ENCODE results near the gene MCHR1. TPM values are rescaled to one million over a fixed set of nuclear protein-coding genes. Genes with fewer than 3 reads are reported as not detected.

The MCHR1 gene
- polyA plus RNA-seq, 2 of the 4 experiments (the other 2 are of a cell fraction), result not detected

DNA sequence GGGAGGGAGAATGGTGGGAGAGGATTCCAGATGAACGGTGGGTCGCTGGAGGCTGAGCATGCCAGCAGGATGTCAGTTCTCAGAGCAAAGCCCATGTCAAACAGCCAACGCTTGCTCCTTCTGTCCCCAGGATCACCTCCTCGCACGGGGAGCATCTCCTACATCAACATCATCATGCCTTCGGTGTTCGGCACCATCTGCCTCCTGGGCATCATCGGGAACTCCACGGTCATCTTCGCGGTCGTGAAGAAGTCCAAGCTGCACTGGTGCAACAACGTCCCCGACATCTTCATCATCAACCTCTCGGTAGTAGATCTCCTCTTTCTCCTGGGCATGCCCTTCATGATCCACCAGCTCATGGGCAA lies 1.5 kb downstream of the MCHR1 start (continued):
- no peak for TF ChIP-seq REST (IDR thresholded peaks at IDR 0.05)
- TF ChIP-seq SMC3 (IDR thresholded peaks at IDR 0.05), result no peak
- TF ChIP-seq EP300 (IDR thresholded peaks at IDR 0.05), result no peak
- TF ChIP-seq KDM1A (IDR thresholded peaks at IDR 0.05; ENCODE audit: low read depth), result no peak
- no peak for TF ChIP-seq ZFP36 (IDR thresholded peaks at IDR 0.05; ENCODE audit: borderline replicate concordance, partially characterized antibody)
- no peak for TF ChIP-seq HEYL (CRISPR knock-in tag; IDR thresholded peaks at IDR 0.05)

- FAIRE-seq, result no peak
- Histone ChIP-seq H3K27ac (no peak overlapping the region; a peak in 1 of 6 replicates), H3K9me3 (no peaks in the 10 kb centered on the region), H3K4me2 (no peak overlapping the region), H3K4me1 (peaks cover 8% of the 10 kb centered on the region), H3K4me3 (no peak overlapping the region)
- 97% methylated on average over 18 of the region's 19 CpGs for WGBS (ENCODE audit: missing lambda C conversion rate)
- CTCF ChIA-PET, result interaction anchor here (1.9 to 5.2 kb wide), 3 partner anchors 8 to 136 kb away, joined by 7 to 127 read pairs (median 24); no protein-coding TSS in a partner anchor
- DNase-seq (ENCODE audit: low read depth in 1 of 2, low spot score in 1 of 2), result no peak
- POLR2A ChIA-PET, result no interaction called here
- ATAC-seq, result no peak
- no peak for TF ChIP-seq FOSL2 (IDR thresholded peaks at IDR 0.05)
- no peak for TF ChIP-seq FOSL2 (CRISPR knock-in tag; IDR thresholded peaks at IDR 0.05)
- no peak for TF ChIP-seq EHMT2 (IDR thresholded peaks at IDR 0.05; ENCODE audit: low read depth)
- TF ChIP-seq, protein P1, sequence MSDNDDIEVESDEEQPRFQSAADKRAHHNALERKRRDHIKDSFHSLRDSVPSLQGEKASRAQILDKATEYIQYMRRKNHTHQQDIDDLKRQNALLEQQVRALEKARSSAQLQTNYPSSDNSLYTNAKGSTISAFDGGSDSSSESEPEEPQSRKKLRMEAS (IDR thresholded peaks at IDR 0.05), result no peak
- TF ChIP-seq EP300 (IDR thresholded peaks at IDR 0.05), result no peak
- TF ChIP-seq TFCP2L1 (CRISPR knock-in tag; IDR thresholded peaks at IDR 0.05), result no peak
- TF ChIP-seq CEBPB (IDR thresholded peaks at IDR 0.05), result no peak
- no peak for TF ChIP-seq JUNB (IDR thresholded peaks at IDR 0.05)
- TF ChIP-seq FOXS1 (CRISPR knock-in tag; IDR thresholded peaks at IDR 0.05), result no peak
- no peak for TF ChIP-seq HOXB13 (CRISPR knock-in tag; IDR thresholded peaks at IDR 0.05; ENCODE audit: low read depth)
- no peak for TF ChIP-seq ZC3H11A (IDR thresholded peaks at IDR 0.05)
- no peak for TF ChIP-seq PBX3 (IDR thresholded peaks at IDR 0.05)
- TF ChIP-seq ZNF302 (CRISPR knock-in tag; IDR thresholded peaks at IDR 0.05), result no peak
- no peak for TF ChIP-seq ESRRA (IDR thresholded peaks at IDR 0.05; ENCODE audit: borderline replicate concordance, low read length)
Observed at GRCh38 chr22:40681451-40681850, 2.2 kb downstream of the MCHR1 start.

GRCh38 chr22:40684728-40685127 lies 5.4 kb downstream of the MCHR1 start:
- ChIA-PET CTCF (interaction anchor here (2.4 to 5.2 kb wide), 3 partner anchors 12 to 75 kb away, joined by 11 to 127 read pairs (median 23); no protein-coding TSS in a partner anchor), POLR2A (no interaction called here)
- H3K9me3 ChIP-seq, result no peaks in the 10 kb centered on the region
- 84% methylated on average over 7 of the region's 9 CpGs for WGBS (ENCODE audit: missing lambda C conversion rate)
- H3K27ac ChIP-seq, result no peak overlapping the region
- H3K4me1 ChIP-seq, result peaks cover 8% of the 10 kb centered on the region
- FAIRE-seq, result no peak
- ATAC-seq, result no peak
- DNase-seq (ENCODE audit: low read depth in 1 of 2, low spot score in 1 of 2), result no peak
- no peak overlapping the region for H3K4me3 ChIP-seq
- TF ChIP-seq CBX8 (IDR thresholded peaks at IDR 0.05), result no peak
- TF ChIP-seq RFX5 (IDR thresholded peaks at IDR 0.05), result no peak
- TF ChIP-seq KDM5A (IDR thresholded peaks at IDR 0.05), result no peak
- no peak for TF ChIP-seq CTCF (IDR thresholded peaks at IDR 0.05)
- no peak for TF ChIP-seq ZC3H11A (IDR thresholded peaks at IDR 0.05)
- TF ChIP-seq HDAC2 (IDR thresholded peaks at IDR 0.05), result no peak
- TF ChIP-seq USF2 (IDR thresholded peaks at IDR 0.05), result no peak
- no peak overlapping the region for H3K4me2 ChIP-seq

Data from A549 (cell line).